GM18909 (cell line): ENCODE results near the gene GABBR2.
"Not testable (repeated sequence)": the region's sequence is repeated elsewhere in the genome, so short reads cannot be mapped to it uniquely, and the experiment has no call there.

Experiments used
- ATAC-seq: cut with Tn5 transposase; IDR thresholded peaks from one replicate; pipeline ENCODE4 v1.9.1; 2021; ENCODE audit warnings: mild to moderate bottlenecking; ENCODE audit not compliant: unreplicated experiment, poor library complexity

GABBR2 gene

DNA sequence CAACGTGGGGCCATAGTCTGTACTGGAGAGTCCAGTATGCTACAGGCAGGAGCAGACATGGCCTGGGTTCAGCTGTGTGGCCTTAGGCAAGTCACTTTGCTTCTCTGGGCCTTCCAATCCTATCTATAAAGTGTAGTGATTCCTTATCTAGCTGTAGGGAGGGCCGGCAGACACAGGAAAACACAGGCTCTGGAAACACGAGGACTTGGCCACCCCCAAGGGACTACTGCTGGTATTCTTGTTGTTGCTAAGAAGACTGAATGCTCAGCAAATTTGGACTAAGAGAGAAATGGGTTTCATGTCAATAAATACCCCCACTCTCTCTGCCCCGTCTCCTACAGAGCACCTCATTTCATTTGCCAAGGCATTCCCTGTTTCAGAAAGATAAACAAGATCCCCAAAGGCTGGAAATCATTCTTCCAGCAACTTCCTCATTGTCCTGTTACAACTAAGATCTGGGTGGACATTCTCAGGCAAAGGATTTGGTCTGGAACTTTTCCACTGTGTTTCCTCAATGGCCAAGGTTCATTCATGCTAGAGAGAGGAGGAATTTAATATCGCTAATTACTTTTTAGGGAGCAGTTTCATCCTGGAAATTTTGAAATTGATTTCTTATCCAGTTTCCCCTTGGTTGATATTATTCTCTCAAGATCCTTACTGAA is 105.8 kb downstream of the GABBR2 start:
- no peak for ATAC-seq

DNA sequence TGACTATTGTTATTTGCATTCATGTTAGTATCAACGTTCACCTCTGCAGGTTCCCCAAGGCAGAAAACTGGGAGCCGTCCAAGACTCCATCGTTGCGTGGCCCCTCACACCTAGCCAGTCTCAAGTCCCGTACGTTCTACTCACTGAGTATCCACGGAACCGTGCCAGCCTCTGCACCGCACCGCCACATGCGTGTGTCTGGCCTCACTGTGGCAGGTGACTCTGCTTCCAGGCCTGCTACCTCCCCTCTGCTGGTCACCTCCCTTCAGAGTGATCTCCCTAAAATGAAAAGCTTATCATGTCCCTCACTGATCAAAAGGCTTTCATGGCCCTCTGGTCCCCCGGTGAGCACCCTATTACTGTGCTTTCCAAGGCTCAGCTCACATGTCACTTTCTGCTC is 108.1 kb downstream of the GABBR2 start:
- no peak for ATAC-seq

- ATAC-seq = no peak
Measured at GRCh38 chr9:98599566-98600216, 109.0 kb downstream of the GABBR2 start.

DNA sequence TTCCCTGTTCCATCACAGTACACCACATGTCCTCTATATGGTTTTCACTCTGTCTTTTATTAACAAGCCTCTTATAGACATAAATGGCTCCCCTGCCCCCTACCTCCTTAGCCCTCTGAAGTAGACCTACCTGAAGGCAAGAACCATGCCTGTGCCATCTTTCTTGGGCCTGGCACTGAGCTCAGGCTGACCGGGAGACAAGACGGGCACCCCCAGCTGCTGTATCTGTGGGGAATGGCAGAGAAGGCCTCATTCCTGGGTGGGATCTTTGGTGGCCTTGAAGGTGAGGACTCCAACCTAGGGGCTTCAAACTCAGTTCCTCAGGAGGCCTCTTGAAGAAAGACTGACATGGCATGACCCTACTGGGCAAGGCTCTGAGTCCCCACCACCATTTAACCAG is 109.9 kb downstream of the GABBR2 start:
- ATAC-seq = no peak

GRCh38 chr9:98597236-98597771 is 111.4 kb downstream of the GABBR2 start:
- ATAC-seq = no peak

DNA sequence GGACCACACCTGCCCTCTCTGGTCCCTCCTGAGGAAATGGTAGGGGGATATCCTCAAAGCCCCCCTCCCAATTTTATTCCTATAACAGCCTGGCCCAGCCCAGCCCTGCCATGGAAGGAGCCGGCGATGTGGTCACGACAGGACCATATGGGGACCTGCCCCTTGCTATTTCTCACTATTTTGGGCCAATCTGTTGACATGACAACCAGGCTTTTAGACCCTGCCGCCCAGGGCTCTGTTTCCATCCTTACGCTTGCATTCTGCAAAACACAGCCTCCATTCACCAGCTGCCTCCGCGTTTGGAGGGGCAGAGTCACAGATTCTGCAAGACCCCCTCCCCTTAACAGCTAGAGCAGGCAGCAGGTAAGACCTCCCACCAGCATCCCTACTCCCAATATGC is 112.2 kb downstream of the GABBR2 start:
- ATAC-seq = no peak

DNA sequence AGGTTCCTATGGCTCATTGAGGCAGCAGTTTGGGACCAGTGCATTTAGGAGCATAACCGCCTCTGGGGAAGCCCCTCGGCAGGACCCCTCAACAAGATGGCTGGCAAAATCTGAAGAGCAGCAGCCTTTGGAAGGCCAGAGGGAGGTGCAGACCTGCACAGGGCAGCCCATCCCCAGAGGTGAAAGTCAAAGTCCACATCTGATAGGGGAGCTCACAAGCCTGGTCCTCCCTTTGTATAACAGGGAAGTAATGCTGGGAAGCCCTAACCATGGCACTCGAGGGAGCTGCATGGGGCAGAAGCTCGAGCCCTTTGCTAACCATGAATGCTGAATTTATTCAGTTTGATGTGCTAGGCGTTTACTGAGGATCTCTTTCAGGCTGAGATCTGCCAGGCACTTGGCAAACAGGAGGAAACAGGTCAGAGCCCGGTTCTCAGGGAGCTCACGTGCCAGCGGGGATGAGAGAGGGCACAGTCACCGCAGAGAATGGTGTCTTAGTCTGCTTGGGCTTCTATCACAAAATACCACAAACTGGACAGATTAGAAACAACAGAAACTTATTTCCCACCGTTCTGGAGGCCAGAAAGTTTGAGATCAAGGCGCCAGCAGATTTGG is 114.1 kb downstream of the GABBR2 start:
- ATAC-seq = no peak

- no peak for ATAC-seq
Measured at GRCh38 chr9:98593354-98594253, 115.1 kb downstream of the GABBR2 start.

- no peak for ATAC-seq
Measured at GRCh38 chr9:98591696-98592095, 117.0 kb downstream of the GABBR2 start.

DNA sequence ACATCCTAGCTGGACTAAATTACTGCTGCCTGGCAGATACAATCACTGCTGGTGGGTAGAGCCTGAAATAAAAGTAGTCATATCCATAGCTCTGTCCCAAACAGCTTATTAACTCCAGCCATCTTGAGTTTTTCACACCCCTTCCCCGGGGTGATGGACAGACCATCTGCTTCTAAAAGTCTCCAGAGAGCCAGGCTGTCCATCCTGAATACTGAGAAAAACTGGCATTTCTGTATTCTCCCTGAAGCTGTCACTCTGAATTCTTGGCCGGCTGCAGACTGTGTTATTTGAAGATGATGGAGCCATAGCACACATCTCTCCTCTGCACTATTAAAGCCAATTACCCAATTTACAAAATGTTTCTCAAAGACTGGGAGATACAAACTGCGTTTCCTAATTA is 118.6 kb downstream of the GABBR2 start:
- ATAC-seq = no peak

DNA sequence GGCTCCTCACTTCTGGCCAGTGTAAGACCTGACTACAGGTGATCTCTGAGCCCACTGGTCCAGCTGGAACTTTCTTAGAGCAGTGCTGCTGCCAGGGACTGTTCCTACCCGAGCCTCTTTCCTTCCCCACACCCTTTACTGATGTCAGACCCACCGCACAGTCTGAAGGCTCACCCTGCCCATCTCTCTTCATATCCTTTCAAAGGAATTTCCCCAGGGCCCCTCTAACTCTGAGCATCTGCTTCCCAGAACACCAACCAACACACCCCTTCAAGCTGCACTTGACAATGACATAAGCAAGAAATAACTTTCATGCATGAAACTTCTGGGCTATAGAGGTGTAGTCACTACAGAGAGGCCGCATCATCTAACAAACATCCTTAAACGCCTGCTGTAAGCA is 119.6 kb downstream of the GABBR2 start:
- no peak for ATAC-seq

DNA sequence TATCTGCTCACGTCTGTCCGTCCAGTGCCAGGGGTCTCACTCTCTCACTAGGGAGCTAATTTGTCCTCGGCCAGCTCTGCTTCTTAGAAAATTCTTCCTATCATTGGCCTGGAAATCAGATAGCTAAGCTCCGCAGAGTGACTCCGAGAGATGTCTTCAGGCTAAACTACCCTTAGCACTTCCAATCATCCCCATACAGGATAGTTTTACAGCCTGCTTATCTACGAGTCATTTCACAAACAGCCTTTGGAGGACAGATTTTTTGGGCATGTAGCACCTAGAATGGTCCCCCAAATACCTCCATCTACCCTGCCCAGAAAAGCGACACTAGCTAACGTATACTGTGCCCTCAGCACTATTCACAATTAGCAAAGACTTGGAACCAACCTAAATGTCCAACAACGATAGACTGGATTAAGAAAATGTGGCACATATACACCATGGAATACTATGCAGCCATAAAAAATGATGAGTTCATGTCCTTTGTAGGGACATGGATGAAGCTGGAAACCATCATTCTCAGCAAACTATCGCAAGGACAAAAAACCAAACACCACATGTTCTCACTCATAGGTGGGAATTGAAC is 123.8 kb downstream of the GABBR2 start:
- ATAC-seq = not testable (repeated sequence)

- peak; percentile 88 for ATAC-seq
Measured at GRCh38 chr9:98584059-98584458, 124.7 kb downstream of the GABBR2 start.

GRCh38 chr9:98583417-98583816 is 125.3 kb downstream of the GABBR2 start:
- peak; percentile 8 for ATAC-seq

GRCh38 chr9:98580956-98581355 is 127.8 kb downstream of the GABBR2 start:
- ATAC-seq = no peak

- no peak for ATAC-seq
Measured at GRCh38 chr9:98579700-98580099, 129.0 kb downstream of the GABBR2 start.

DNA sequence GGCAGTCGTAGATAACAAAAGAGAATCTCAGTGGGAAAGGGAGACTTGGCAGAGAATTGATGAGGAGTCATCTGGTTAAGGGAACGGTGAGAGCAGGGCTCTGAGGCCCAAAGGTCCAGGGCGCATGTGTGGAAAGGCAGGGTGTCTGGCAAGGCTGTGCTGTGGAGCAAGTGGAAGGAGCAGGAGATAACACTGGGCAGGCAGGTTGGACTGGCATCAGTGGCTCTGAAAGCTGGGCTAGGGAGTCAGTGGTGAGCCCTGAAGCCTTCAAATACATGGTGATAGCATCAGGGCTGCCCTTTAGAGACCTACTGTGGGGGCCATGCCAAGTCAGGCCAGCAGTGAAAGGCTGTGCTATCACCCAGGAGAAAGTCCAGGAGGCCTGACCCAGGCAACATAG is 131.3 kb downstream of the GABBR2 start:
- no peak for ATAC-seq

- ATAC-seq = no peak
Measured at GRCh38 chr9:98576859-98577258, 131.9 kb downstream of the GABBR2 start.

- ATAC-seq = peak; percentile 11
Measured at GRCh38 chr9:98576354-98576753, 132.4 kb downstream of the GABBR2 start.
